D721Med (cell line): ENCODE data around the gene SLC25A12.

ENCODE experiments used
- DNase-seq: peaks from one replicate; pipeline ENCODE4 v3.0.0; 2011; ENCODE audit warnings: low spot score; ENCODE audit not compliant: insufficient read length
- FAIRE-seq: peaks from 2 replicates; lab custom pipeline; 2011; peaks lifted over from hg19 to GRCh38; lab: Jason Lieb, UNC
- TF ChIP-seq, protein P1 (sequence below): IDR thresholded peaks from 2 replicates; pipeline ENCODE4 v1.5.1; 2012; ENCODE audit warnings: mild to moderate bottlenecking, control low read depth; ENCODE audit not compliant: insufficient read depth; ENCODE audit errors: missing control alignments

Gene SLC25A12

DNA sequence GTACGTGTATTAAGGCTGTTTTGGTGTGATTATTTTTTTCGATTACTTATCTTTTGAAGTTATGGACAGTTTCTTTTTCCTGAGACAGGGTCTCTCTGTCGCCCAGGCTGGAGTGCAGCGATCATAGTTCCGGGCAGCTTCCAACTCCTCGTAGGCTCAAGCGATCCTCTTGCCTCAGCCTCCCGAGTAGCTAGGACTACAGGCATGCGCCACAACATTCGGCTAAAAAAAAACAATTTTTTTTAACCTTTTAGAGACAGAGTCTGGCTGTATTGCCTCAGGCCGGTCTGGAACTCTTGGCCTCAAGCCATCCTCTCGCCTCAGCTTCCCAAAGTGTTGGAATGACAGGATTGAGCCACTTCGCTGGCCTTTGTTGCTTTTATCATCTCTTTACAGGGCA, 29.2 kb upstream of the SLC25A12 start:
- DNase-seq (no peak), FAIRE-seq (no peak)
- TF ChIP-seq, protein P1, sequence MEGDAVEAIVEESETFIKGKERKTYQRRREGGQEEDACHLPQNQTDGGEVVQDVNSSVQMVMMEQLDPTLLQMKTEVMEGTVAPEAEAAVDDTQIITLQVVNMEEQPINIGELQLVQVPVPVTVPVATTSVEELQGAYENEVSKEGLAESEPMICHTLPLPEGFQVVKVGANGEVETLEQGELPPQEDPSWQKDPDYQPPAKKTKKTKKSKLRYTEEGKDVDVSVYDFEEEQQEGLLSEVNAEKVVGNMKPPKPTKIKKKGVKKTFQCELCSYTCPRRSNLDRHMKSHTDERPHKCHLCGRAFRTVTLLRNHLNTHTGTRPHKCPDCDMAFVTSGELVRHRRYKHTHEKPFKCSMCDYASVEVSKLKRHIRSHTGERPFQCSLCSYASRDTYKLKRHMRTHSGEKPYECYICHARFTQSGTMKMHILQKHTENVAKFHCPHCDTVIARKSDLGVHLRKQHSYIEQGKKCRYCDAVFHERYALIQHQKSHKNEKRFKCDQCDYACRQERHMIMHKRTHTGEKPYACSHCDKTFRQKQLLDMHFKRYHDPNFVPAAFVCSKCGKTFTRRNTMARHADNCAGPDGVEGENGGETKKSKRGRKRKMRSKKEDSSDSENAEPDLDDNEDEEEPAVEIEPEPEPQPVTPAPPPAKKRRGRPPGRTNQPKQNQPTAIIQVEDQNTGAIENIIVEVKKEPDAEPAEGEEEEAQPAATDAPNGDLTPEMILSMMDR: no peak

DNA sequence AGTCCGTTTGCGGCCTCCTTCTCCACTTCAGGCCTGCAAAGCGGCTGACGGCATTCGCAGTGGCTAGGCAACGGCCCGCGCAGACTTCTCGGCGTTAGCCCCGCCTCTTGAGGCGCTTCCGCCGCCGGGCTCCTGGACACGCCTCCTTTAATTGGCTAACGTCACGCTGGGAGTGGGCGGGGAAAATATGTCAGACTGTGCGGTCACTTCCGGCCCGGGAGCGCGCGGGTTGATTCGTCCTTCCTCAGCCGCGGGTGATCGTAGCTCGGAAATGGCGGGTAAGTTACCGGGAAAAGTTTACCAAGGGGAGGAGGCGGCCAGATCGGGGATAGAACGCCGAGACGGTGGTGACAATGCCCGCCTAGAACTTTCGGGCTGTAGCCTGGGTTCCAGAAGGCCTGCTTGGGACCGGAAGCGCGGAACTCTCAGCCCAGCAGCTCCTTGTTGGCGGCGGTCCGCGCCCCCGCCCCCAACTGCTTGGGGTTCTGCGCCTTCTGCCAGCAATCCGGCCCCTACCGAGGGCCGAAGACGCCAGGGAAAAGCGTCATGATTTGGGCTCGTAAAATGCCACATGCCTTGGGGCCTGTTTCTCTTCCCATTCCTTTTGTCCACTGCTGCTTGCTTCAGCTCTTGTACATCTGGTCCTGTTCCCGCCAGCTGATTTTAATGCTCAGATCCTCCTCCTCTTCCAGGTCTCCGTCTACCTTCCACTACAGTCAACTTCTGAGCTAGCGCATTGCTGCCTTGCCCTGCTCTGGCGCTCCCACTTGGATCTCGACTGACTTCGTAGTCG, 28.4 kb upstream of the SLC25A12 start, which contains the start of gene HAT1:
Gene HAT1, plus strand, starts transcription at position 232 of the 793 bp plus-strand sequence. Its CDS starts 40 bp downstream, at position 272.
- peak; percentile 80 for DNase-seq
- no peak for FAIRE-seq
- TF ChIP-seq, protein P1: no peak

DNA sequence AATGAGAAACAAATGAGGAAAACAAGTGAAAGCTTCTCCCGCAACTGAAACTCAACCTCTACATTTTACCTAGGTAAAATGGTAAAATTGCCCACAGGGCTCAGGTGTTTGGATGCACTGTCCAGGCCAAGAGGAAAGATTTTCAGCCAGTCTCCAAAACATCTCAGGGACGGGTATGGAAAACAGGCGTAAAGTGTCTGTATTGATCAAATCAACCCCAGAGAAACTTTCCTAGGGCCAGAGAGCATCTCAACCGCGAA, 27.9 kb upstream of the SLC25A12 start:
- no peak for FAIRE-seq
- no peak for DNase-seq
- TF ChIP-seq, protein P1: no peak

DNA sequence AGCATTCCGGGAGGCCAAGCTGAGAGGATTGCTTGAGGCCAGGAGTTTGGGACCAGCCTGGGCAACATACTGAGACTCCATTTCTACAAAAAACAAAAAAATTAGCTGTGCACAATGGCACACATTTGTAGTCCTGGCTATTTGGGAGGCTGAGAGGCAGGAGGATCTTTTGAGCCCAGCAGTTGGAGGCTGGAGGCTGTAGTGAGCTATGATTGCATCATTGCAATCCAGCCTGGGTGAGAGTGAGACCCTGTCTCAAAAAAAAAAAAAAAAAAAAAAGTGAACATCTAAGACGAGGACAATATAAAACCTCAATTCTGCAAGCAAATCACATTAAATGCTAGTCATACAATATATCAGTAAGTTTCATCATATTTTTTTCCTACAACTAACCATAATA, 25.4 kb upstream of the SLC25A12 start:
- TF ChIP-seq, protein P1: no peak
- FAIRE-seq (no peak), DNase-seq (no peak)

DNA sequence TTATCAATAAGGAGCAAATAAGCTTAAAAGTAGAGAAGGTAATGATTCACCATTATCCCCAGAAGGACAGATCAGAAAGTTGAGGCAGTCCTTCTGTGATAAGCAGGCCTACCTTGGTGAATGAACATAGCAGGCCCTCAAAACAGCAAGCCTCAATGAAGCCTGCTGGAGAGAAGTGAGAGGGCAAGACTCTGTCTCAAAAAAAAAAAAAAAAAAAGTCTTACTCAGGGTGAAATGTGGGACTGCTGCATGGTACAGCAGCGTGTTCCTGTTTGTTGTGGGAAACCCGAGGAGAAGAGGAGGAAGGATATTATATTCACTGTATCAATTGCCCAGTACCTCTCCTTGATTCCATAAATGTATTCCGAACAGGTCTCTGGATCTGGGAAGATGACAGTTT, 19.5 kb upstream of the SLC25A12 start:
- no peak for FAIRE-seq
- TF ChIP-seq, protein P1: no peak

DNA sequence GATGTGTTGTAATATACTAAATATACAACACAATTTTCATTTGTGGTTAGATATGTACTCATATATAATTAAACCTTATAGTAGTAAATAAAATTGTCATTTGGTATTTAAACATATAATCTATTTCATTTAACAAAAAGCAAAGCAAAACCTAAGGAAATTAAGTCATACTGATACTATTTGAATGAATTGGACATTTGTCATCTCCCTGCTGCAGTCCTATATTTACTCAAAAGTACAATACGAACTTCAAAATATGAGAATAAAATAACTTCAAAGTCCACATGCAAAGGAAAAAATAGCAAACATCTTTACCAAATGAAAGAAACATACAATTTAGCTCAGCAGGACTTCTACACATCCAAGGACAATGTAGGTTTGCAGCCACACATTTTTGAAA, 16.4 kb upstream of the SLC25A12 start:
- TF ChIP-seq, protein P1: no peak
- FAIRE-seq (no peak), DNase-seq (no peak)

More for the DNA sequence above, 19.5 kb upstream of the SLC25A12 start:
- no peak for DNase-seq

DNA sequence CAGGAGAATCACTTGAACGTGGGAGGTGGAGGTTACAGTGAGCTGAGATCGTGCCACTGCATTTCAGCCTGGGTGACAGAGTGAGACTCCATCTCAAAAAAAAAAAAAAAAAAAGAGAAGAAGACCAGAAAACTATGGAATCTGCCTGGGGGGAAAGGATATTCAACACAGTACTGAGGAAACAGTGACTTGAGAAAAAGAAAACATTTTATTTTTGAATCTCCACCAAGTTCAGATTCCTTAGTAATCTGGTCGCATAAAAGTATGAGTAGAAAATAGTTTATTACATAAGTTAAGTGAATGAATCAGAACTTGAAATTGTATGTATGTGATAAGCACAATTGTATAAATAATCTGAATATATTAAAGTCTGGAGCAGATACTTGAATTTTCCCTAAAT, 15.2 kb upstream of the SLC25A12 start:
- DNase-seq (no peak), FAIRE-seq (no peak)
- TF ChIP-seq, protein P1: no peak
